Measurements from ENCODE around the gene GJA4.

The GJA4 gene

DNA sequence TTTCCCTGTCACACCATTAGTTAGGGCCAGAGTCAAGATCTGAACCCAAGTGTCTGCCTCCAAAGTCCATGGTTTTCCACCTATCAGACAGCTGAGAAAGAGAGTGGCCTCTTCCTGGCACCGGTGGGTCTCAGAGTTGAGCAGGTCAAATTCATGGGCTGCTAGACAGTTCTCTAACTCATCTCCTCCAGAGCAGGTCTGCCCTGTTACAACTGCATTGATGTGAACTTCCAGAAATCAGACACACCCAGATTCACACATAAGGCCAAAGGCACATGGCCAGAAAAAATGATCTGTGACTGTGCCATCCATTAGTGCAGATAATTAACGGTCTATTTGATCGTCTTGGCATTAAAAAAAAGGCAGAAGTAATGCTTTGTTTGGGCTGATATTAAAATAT, 49.3 kb downstream of the GJA4 start:
- DNase-seq: no peak

DNA sequence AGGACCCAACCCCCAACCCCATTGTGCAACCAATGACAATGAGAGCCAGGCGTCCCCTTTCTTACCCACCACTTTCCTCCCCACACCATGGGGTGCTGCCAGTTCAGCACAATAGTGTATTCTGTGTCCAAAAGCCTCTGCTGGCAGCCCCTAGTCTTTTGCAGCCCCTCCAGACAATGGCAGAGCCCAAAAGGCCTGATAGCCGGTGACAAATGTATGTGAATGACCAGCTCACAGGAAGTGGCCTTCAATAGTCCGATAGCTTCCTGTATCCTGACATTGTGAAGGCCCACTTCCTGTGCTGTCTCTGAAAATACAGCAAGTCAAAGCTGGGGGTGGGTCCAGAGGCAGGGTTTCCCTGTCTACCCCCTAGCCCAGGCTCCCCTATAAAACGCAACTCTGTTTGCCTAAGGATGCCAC, 50.2 kb downstream of the GJA4 start:
- no peak for DNase-seq

DNA sequence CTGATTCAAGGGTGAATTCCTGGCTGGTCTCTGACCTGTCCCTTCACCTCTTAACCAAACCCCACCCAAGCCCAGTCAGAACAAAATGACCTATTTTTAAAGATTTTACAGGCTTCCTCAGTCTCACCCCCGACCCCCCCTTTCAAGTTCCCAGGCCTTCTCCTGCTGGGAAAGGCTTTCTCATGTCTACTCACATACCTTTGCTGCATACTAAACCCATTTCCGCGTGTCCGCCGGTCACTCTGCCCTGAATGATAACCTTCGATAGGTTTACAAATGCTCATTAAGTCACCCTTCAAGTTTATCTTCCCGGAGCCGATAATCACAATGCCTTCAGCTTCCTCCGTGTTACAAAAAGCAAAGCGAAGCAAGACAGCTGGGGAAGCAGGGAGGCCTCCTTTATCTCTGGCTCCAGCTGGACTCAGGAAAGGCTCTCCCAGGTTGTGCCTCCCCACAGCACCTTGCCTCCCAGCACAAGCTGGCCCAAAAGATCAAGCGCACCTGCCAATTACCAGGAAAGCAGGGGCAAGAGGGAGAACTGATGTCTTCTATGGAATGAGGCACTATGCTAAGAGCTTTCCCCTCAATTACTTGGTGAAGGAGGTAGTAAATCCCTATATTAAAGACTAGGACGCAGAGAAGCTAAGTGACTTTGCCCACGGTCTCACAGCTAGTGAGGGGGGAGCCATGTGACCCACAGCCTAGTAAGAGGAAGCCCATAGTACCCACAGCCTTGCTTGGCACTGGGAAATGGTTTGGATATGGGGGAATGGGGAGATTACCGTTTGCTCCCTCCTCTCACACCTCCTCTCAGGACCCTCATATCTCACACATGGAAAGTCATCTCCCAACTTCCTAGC, 50.8 kb downstream of the GJA4 start:
- no peak for DNase-seq

DNA sequence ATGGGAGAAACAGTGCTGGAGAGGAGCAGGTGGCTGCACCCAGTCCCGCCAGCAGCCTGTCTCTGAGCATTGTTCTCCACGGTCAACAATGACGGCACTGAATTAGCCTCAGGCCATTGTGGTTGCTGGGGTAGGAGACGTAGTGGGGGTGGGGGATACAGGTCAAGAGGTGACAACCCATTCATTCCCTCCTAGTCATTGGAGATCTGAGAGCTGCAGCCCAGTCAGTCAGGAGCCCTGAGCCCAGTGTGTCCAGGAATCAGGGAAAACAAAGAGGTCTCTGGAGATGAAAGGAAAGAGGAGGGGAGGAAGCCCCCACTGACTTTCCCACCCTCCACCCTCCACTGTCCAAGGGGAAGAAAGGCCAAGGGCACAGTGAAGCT, 51.4 kb downstream of the GJA4 start:
- no peak for DNase-seq

All from NCI-H2081 treated with DMSO at 0.1 percent for 48 hours (cell line).